IMR-90 (cell line): Measurements from ENCODE around the gene TMF1. TPM values are rescaled to one million over a fixed set of nuclear protein-coding genes. Genes with fewer than 3 reads are reported as not detected.

Experiments used
- ATAC-seq: fragments of 200-7000 bp; cut with Tn5 transposase; 2 replicates; pipeline ENCODE4 v1.9.1; 2020; ENCODE audit warnings: low read depth, mild to moderate bottlenecking, moderate library complexity
- BruUV-seq: library from RNA; stranded (reverse); fragments of 400-500 nt; replicated peaks from 2 replicates; lab custom pipeline; 2021; lab: Mats Ljungman, UMichigan
- CTCF ChIA-PET: fragments of 300-600 bp; formaldehyde crosslinking; extraction: SDS; loops from one replicate; lab custom pipeline; 2021; ENCODE audit warnings: antibody characterized with exemption; lab: Yijun Ruan, JAX
- POLR2A ChIA-PET: fragments of 300-600 bp; sonication (Branson Sonifier 250); formaldehyde crosslinking; loops from one replicate; lab custom pipeline; 2022; ENCODE audit warnings: antibody characterized with exemption; ENCODE audit not compliant: unreplicated experiment; lab: Charles Lee
- DNase-seq: peaks from one replicate; pipeline ENCODE4 v3.0.0; 2013
- H2AFZ ChIP-seq: replicated peaks from 2 replicates; pipeline ENCODE3; 2013; ENCODE audit warnings: low read length, mild to moderate bottlenecking; ENCODE audit not compliant: poor library complexity
- H2AK5ac ChIP-seq: 2 replicates; pipeline ENCODE4 v1.6.1; 2013; ENCODE audit warnings: low read depth, low read length, inconsistent platforms
- H2AK9ac ChIP-seq: replicated peaks from 2 replicates; pipeline ENCODE3; 2013; ENCODE audit warnings: mild to moderate bottlenecking, low read depth, low read length, moderate library complexity; ENCODE audit not compliant: poor library complexity
- H2BK120ac ChIP-seq: 2 replicates; pipeline ENCODE4 v1.6.1; 2013; ENCODE audit warnings: low read depth, low read length, inconsistent platforms
- H2BK15ac ChIP-seq: 3 replicates; pipeline ENCODE4 v1.6.1; 2013; ENCODE audit warnings: low read depth, low read length, inconsistent platforms
- H2BK20ac ChIP-seq: 2 replicates; pipeline ENCODE4 v1.6.1; 2013; ENCODE audit warnings: low read depth, mild to moderate bottlenecking, inconsistent platforms, low read length, moderate library complexity
- H2BK5ac ChIP-seq: 2 replicates; pipeline ENCODE4 v1.6.1; 2013; ENCODE audit warnings: mild to moderate bottlenecking, low read depth, low read length, inconsistent platforms; ENCODE audit not compliant: poor library complexity, severe bottlenecking
- H3K14ac ChIP-seq: replicated peaks from 2 replicates; pipeline ENCODE4 v1.6.1; 2013; ENCODE audit warnings: low read depth, low read length, inconsistent platforms
- H3K18ac ChIP-seq: 2 replicates; pipeline ENCODE4 v1.6.1; 2013; ENCODE audit warnings: low read depth, low read length, control low read depth
- H3K23ac ChIP-seq: 2 replicates; pipeline ENCODE4 v1.6.1; 2013; ENCODE audit warnings: low read depth, low read length, inconsistent platforms
- H3K27ac ChIP-seq: 2 replicates; pipeline ENCODE4 v1.5.1; 2013; ENCODE audit warnings: mild to moderate bottlenecking, control low read depth, low read length; ENCODE audit not compliant: insufficient read depth
- H3K27me3 ChIP-seq: 2 replicates; pipeline ENCODE4 v1.6.1; 2013; ENCODE audit warnings: low read length; ENCODE audit not compliant: control insufficient read depth, insufficient read depth
- H3K36me3 ChIP-seq: 2 replicates; pipeline ENCODE4 v1.6.1; 2013; ENCODE audit warnings: low read length, mixed read lengths; ENCODE audit not compliant: control insufficient read depth, insufficient read depth
- H3K4ac ChIP-seq: 2 replicates; pipeline ENCODE4 v1.6.1; 2013; ENCODE audit warnings: low read depth, low read length, inconsistent platforms
- H3K4me1 ChIP-seq: 2 replicates; pipeline ENCODE4 v1.6.1; 2013; ENCODE audit warnings: low read length, mixed read lengths; ENCODE audit not compliant: control insufficient read depth, insufficient read depth
- H3K4me2 ChIP-seq: 2 replicates; pipeline ENCODE4 v1.6.1; 2013; ENCODE audit warnings: low read depth, mild to moderate bottlenecking, control low read depth, low read length, moderate library complexity
- H3K4me3 ChIP-seq: 2 replicates; pipeline ENCODE4 v1.5.1; 2013; ENCODE audit warnings: low read depth, mild to moderate bottlenecking, control low read depth, low read length, moderate library complexity; ENCODE audit not compliant: insufficient read depth
- H3K56ac ChIP-seq: 2 replicates; pipeline ENCODE4 v1.6.1; 2013; ENCODE audit warnings: low read length, inconsistent platforms; ENCODE audit not compliant: insufficient read depth; ENCODE audit errors: extremely low read depth
- H3K79me1 ChIP-seq, 2 experiments: 2 replicates each; pipeline ENCODE4 v1.6.1; 2013; ENCODE audit warnings: low read length in 2 of 2, inconsistent platforms in 1 of 2, low read depth in 1 of 2
- H3K9ac ChIP-seq: 2 replicates; pipeline ENCODE4 v1.6.1; 2013; ENCODE audit warnings: low read depth, low read length, control low read depth
- H3K9me1 ChIP-seq: 2 replicates; pipeline ENCODE4 v1.6.1; 2013; ENCODE audit warnings: low read length, inconsistent platforms; ENCODE audit not compliant: insufficient read depth
- H3K9me3 ChIP-seq: 2 replicates; pipeline ENCODE4 v1.6.1; 2013; ENCODE audit warnings: low read length; ENCODE audit not compliant: control insufficient read depth, insufficient read depth
- H4K20me1 ChIP-seq: 2 replicates; pipeline ENCODE4 v1.6.1; 2013; ENCODE audit warnings: low read length, inconsistent platforms; ENCODE audit not compliant: insufficient read depth
- H4K5ac ChIP-seq: 2 replicates; pipeline ENCODE4 v1.6.1; 2013; ENCODE audit warnings: mild to moderate bottlenecking, low read depth, low read length, control low read depth
- H4K8ac ChIP-seq, 2 experiments: 2 replicates each; pipeline ENCODE4 v1.6.1; 2013; ENCODE audit warnings: low read depth in 2 of 2, low read length in 2 of 2, control low read depth in 1 of 2, inconsistent platforms in 1 of 2
- H4K91ac ChIP-seq: 2 replicates; pipeline ENCODE4 v1.6.1; 2013; ENCODE audit warnings: low read depth, low read length, inconsistent platforms; ENCODE audit not compliant: insufficient read depth
- MAZ ChIP-seq: IDR thresholded peaks from 2 replicates; pipeline ENCODE4 v1.6.1; 2012; ENCODE audit warnings: low read depth, mild to moderate bottlenecking, low read length, improper control_type of control experiment, moderate library complexity, borderline replicate concordance
- RAD21 ChIP-seq: IDR thresholded peaks from 2 replicates; pipeline ENCODE4 v1.6.1; 2012; ENCODE audit warnings: low read length, improper control_type of control experiment
- RCOR1 ChIP-seq: IDR thresholded peaks from 2 replicates; pipeline ENCODE4 v1.6.1; 2012; ENCODE audit warnings: mild to moderate bottlenecking, low read length, improper control_type of control experiment; ENCODE audit not compliant: insufficient replicate concordance
- WGBS, 2 experiments: methylation state at CpG; one replicate each; pipeline versions ENCODE4 v1.1.5 to v1.1.7; 2013; ENCODE audit warnings: missing lambda C conversion rate in 2 of 2; ENCODE audit not compliant: insufficient read length in 1 of 2; ENCODE audit errors: extremely low coverage in 2 of 2; 5-methylcytosine and 5-hydroxymethylcytosine counted together
- dilution Hi-C: fragments of 300-500 bp; cut with HindIII; formaldehyde crosslinking; loops from one replicate; pipeline ENCODE4 v1.14.3; 2018; ENCODE audit warnings: low sequenced_read_pairs; ENCODE audit not compliant: unreplicated experiment
- in situ Hi-C: fragments of 300-500 bp; cut with MboI; formaldehyde crosslinking; loops from 3 replicates; pipeline ENCODE4 v1.14.3; 2019; ENCODE audit warnings: low sequenced_read_pairs, inconsistent platforms, mixed read lengths
- intact Hi-C: fragments of 100-400 bp; cut with micrococcal nuclease; formaldehyde crosslinking; loops from 2 replicates; pipeline ENCODE4 v1.10.0; 2022
- polyA plus RNA-seq, 3 experiments: library from polyadenylated mRNA; depleted of rRNA; stranded (reverse); fragments of >200 nt; gene quantifications; 2 replicates each; pipeline ENCODE4 v1.2.3, GENCODE V29; 2012; ENCODE audit warnings: low replicate concordance in 1 of 3
- total RNA-seq: library from RNA; depleted of rRNA; stranded (reverse); fragments of >200 nt; gene quantifications from 2 replicates; pipeline ENCODE4 v1.2.3, GENCODE V29; 2012
- TF ChIP-seq, protein P1 (sequence below): fragments of 150-350 bp; IDR thresholded peaks from 2 replicates; pipeline ENCODE4 v1.6.1; 2016; ENCODE audit warnings: low read depth, mild to moderate bottlenecking, low read length, moderate library complexity, borderline replicate concordance
- TF ChIP-seq, protein P2 (sequence below): conservative IDR thresholded peaks from 2 replicates; pipeline ENCODE4 v1.5.1; 2012; ENCODE audit warnings: mild to moderate bottlenecking, low read depth, low read length, improper control_type of control experiment

TMF1 gene
- total and polyA plus RNA-seq, 2 of the 4 experiments (the other 2 are of a cell fraction) = 12.4 to 39.1 TPM

DNA sequence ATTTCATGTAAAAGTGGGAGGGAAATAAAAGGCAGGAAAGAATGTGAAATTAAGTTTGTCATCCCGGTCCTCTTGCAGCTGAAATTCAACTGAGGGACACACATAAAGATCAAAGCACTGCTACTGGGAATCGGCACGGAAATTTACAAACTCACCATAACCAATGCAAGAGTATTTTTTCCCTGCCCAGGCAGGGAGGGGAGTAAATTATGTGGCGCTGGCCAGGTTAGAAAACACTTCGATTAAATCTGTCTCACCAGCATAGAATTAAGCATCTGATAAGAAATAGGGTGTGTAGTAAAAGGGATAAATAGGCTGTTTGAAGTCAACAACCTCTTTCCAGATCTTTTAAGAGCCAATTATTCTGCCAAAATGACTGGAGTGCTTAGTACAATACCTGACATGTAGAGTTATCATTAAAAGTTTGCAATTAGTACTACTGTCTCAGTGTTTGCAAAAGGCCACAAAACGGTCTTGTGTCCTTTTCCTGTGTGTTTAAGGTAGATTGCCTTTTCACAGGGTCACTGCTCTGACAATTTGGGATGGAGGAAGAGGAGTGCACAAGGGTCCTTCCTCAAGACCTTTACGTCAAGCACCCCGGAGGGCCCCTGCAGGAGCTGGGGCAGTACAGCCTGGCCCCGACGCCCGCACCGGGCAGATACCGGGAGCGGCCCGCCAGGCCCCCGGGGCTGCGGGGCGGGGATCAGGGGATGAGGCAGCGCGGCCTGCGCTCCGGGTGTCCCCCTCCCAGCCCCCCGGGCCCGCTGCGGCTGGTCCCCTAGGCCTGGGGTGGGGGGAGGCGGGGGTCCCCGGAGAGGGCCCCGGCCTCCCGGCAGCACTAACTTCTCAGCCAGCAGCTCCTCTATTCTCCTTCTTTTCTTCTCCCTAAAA is 27.4 kb upstream of the TMF1 start:
- CTCF ChIA-PET = no interaction called here
- Histone ChIP-seq H3K14ac (peak overlapping the region; percentile 6; the same call in 1 of the 2 replicates), H4K20me1 (peaks cover 4% of the 10 kb centered on the region; the same call in 1 of the 2 replicates), H4K5ac (peak overlapping the region; percentile 39; the same call in 1 of the 2 replicates), H3K4me2 (peak overlapping the region; percentile 100), H3K4ac (peak overlapping the region; percentile 49), H2BK5ac (peak overlapping the region; percentile 64), H4K91ac (no peak overlapping the region), H3K23ac (peak overlapping the region; percentile 40), H3K27ac (peak overlapping the region; percentile 55), H3K79me1 (peaks cover 6 to 42% of the 10 kb centered on the region in 2 experiments), H2BK15ac (no peak overlapping the region), H3K4me1 (peaks cover 9% of the 10 kb centered on the region), H2BK120ac (no peak overlapping the region), H2AK9ac (peak overlapping the region; percentile 51), H2AFZ (peak overlapping the region; percentile 84), H3K27me3 (no peaks in the 10 kb centered on the region), H3K9ac (peak overlapping the region; percentile 96), H3K9me1 (peaks cover 7% of the 10 kb centered on the region), H3K9me3 (no peaks in the 10 kb centered on the region), H3K36me3 (0 out of 2 replicates have a peak, but pooled peaks cover 3% of the 10 kb centered on the region), H2AK5ac (no peak overlapping the region), H4K8ac (peak overlapping the region in 1 of 2 experiments; percentile 3; a peak in 1 of 4 replicates), H3K4me3 (peak overlapping the region; percentile 100), H3K56ac (peak overlapping the region; percentile 46; the same call in 1 of the 2 replicates), H3K18ac (peak overlapping the region; percentile 83; the same call in 1 of the 2 replicates), H2BK20ac (no peak overlapping the region)
- in situ Hi-C loops (no loop called here), dilution Hi-C loops (no loop called here), intact Hi-C loops (loop anchor here (5.0 to 10.0 kb wide), 3 partner anchors 47 to 865 kb away; no protein-coding TSS in a partner anchor)
- BruUV-seq = TSS peak; percentile 53
- DNase-seq = no peak
- peak; percentile 44 for ATAC-seq
- WGBS, 2 experiments = 0% methylated on average over 1 of the region's 29 CpGs; no CpG with 5 or more reads in 1 of the 2 experiments
- TF ChIP-seq, protein P1, sequence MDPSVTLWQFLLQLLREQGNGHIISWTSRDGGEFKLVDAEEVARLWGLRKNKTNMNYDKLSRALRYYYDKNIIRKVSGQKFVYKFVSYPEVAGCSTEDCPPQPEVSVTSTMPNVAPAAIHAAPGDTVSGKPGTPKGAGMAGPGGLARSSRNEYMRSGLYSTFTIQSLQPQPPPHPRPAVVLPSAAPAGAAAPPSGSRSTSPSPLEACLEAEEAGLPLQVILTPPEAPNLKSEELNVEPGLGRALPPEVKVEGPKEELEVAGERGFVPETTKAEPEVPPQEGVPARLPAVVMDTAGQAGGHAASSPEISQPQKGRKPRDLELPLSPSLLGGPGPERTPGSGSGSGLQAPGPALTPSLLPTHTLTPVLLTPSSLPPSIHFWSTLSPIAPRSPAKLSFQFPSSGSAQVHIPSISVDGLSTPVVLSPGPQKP = no peak
- TF ChIP-seq RCOR1 = no peak
- no peak for TF ChIP-seq RAD21
- TF ChIP-seq, protein P2, sequence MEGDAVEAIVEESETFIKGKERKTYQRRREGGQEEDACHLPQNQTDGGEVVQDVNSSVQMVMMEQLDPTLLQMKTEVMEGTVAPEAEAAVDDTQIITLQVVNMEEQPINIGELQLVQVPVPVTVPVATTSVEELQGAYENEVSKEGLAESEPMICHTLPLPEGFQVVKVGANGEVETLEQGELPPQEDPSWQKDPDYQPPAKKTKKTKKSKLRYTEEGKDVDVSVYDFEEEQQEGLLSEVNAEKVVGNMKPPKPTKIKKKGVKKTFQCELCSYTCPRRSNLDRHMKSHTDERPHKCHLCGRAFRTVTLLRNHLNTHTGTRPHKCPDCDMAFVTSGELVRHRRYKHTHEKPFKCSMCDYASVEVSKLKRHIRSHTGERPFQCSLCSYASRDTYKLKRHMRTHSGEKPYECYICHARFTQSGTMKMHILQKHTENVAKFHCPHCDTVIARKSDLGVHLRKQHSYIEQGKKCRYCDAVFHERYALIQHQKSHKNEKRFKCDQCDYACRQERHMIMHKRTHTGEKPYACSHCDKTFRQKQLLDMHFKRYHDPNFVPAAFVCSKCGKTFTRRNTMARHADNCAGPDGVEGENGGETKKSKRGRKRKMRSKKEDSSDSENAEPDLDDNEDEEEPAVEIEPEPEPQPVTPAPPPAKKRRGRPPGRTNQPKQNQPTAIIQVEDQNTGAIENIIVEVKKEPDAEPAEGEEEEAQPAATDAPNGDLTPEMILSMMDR = no peak
- TF ChIP-seq MAZ = no peak
- POLR2A ChIA-PET = interaction anchor here (0.5 kb wide), 1 partner anchor 12 kb away, joined by 4 read pairs; no protein-coding TSS in a partner anchor
